Stimulated activated CD4-positive, alpha-beta T cell treated with anti-CD3 and anti-CD28 coated beads, Interleukin-1b, Interleukin-23, amount 100 ng/mL, for 1 hour (primary cell): ENCODE results near the gene TMEM41B.
"Not testable (repeated sequence)": the region's sequence is repeated elsewhere in the genome, so short reads cannot be mapped to it uniquely, and the experiment has no call there.

ENCODE experiments used
- DNase-seq, 2 donors: peaks; one replicate each; pipeline ENCODE4 v3.0.0-alpha.2; 2020; ENCODE audit warnings: low read depth in 2 of 2

TMEM41B gene

GRCh38 chr11:9304178-9304577 is 10.2 kb downstream of the TMEM41B start:
- DNase-seq, result no peak

- DNase-seq, result no peak
Observed at GRCh38 chr11:9302448-9302847, 11.9 kb downstream of the TMEM41B start.

GRCh38 chr11:9301720-9302119 is 12.7 kb downstream of the TMEM41B start:
- DNase-seq, result no peak

GRCh38 chr11:9293646-9294045 is 20.7 kb downstream of the TMEM41B start:
- DNase-seq, result no peak

- DNase-seq, result no peak
Observed at GRCh38 chr11:9285850-9286587, 28.4 kb downstream of the TMEM41B start.

- peak in 1 of 2 donors; percentile 19 for DNase-seq
Observed at GRCh38 chr11:9280655-9281301, 33.6 kb downstream of the TMEM41B start.

GRCh38 chr11:9277176-9277575 is 37.2 kb downstream of the TMEM41B start:
- DNase-seq, result no peak

- no peak for DNase-seq
Observed at GRCh38 chr11:9276571-9276970, 37.8 kb downstream of the TMEM41B start.

GRCh38 chr11:9274499-9275258 is 39.7 kb downstream of the TMEM41B start:
- DNase-seq, result no peak

- no peak for DNase-seq
Observed at GRCh38 chr11:9273376-9274336, 40.7 kb downstream of the TMEM41B start.

GRCh38 chr11:9269492-9270013 is 44.8 kb downstream of the TMEM41B start:
- no peak for DNase-seq

- DNase-seq, result no peak
Observed at GRCh38 chr11:9267680-9268079, 46.7 kb downstream of the TMEM41B start.

- DNase-seq, result no peak
Observed at GRCh38 chr11:9266926-9267325, 47.5 kb downstream of the TMEM41B start.

- DNase-seq, result no peak
Observed at GRCh38 chr11:9266132-9266736, 48.2 kb downstream of the TMEM41B start.

- peak in 1 of 2 donors; percentile 35 for DNase-seq
Observed at GRCh38 chr11:9265211-9266131, 48.9 kb downstream of the TMEM41B start, which contains the start of gene DENND5A. Gene DENND5A (minus strand): TSS chr11:9265350. CDS start chr11:9265069, 281 bp downstream.

GRCh38 chr11:9264316-9265210 is 49.8 kb downstream of the TMEM41B start:
- DNase-seq, result peak in 1 of 2 donors; percentile 15

- DNase-seq, result no peak
Observed at GRCh38 chr11:9263840-9264315, 50.5 kb downstream of the TMEM41B start.

- DNase-seq, result not testable (repeated sequence)
Observed at GRCh38 chr11:9260838-9261146, 53.6 kb downstream of the TMEM41B start.
